PC-3 (cell line): ENCODE measurements around the gene SSRP1.

Experiments used
- CTCF ChIP-seq: fragments of 300-600 bp; sonication (generic); conservative IDR thresholded peaks from 2 replicates; pipeline ENCODE4 v1.5.1; 2017; ENCODE audit warnings: antibody characterized with exemption, low read depth, mild to moderate bottlenecking, low read length
- EZH2 ChIP-seq: fragments of 300-600 bp; sonication (generic); IDR thresholded peaks from one replicate; pipeline ENCODE4 v1.6.1; 2017; ENCODE audit warnings: antibody characterized with exemption, mild to moderate bottlenecking, low read length; ENCODE audit not compliant: unreplicated experiment
- EZH2phosphoT487 ChIP-seq: fragments of 300-600 bp; sonication (generic); IDR thresholded peaks from 2 replicates; pipeline ENCODE4 v1.6.1; 2018; ENCODE audit warnings: mild to moderate bottlenecking, antibody characterized with exemption, low read length, borderline replicate concordance

- TF ChIP-seq CTCF = no peak
- TF ChIP-seq EZH2 = no peak
- no peak for TF ChIP-seq EZH2phosphoT487
Observed at GRCh38 chr11:57357856-57358255, 22.2 kb upstream of the SSRP1 start.
